Ramos (cell line): Measurements from ENCODE around the gene DCAF6.

Experiments
- in situ Hi-C: fragments of 300-500 bp; cut with MboI; formaldehyde crosslinking; loops from one replicate; pipeline ENCODE4 v1.14.3; 2022; ENCODE audit warnings: low sequenced_read_pairs; ENCODE audit not compliant: unreplicated experiment

DCAF6 gene

GRCh38 chr1:168081373-168082007 is 145.0 kb downstream of the DCAF6 start:
- in situ Hi-C loops: loop anchor here (25.0 kb wide), 1 partner anchor 494 kb away; no protein-coding TSS in a partner anchor

- in situ Hi-C loops: loop anchor here (25.0 kb wide), 1 partner anchor 495 kb away; no protein-coding TSS in a partner anchor
Observed at GRCh38 chr1:168082008-168082876, 145.8 kb downstream of the DCAF6 start.

DNA sequence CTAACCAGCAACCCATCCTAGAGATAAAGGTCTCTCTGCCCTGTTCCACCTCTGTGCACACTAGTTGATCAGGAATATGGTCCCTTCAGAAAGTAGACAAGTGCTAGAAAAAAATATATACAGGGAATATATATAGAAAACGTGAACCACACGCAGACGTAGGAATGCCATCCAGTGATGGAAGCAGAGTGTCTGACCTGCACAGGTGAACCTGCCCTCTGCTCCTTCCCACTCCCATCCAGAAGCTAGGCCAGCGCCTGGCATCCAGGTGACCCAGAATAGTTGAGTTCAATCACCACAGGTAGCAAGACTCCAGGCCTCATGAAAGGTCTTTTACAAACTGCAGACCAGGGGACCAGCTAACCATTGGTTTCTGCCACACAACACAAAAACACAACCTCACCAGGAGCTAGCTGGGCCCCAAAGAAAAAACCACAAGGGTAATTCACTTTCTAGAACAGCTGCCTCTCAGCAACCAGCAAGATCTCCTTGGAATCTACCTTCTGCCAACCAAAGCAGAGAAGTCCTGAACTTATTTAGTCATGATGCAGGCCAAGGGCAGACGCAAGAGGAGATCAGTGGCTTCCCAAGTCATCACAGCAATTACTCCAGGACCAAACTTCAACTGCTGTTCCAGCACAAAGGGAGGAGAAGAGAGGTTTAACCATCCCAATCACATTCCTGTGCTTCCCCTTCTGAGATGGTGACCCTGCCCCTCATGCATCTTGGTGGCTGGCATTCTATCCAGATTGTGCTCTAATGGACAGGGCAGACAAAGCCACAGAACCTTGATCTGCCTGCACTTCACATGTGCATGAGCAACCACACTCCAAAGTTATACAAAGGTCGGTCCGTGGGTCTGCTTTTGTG is 147.2 kb downstream of the DCAF6 start:
- in situ Hi-C loops: loop anchor here (25.0 kb wide), 1 partner anchor 496 kb away; no protein-coding TSS in a partner anchor

GRCh38 chr1:168084396-168085231 is 148.1 kb downstream of the DCAF6 start:
- in situ Hi-C loops: loop anchor here (25.0 kb wide), 1 partner anchor 497 kb away; no protein-coding TSS in a partner anchor

GRCh38 chr1:168085401-168085872 is 149.0 kb downstream of the DCAF6 start:
- in situ Hi-C loops: loop anchor here (25.0 kb wide), 1 partner anchor 498 kb away; no protein-coding TSS in a partner anchor

DNA sequence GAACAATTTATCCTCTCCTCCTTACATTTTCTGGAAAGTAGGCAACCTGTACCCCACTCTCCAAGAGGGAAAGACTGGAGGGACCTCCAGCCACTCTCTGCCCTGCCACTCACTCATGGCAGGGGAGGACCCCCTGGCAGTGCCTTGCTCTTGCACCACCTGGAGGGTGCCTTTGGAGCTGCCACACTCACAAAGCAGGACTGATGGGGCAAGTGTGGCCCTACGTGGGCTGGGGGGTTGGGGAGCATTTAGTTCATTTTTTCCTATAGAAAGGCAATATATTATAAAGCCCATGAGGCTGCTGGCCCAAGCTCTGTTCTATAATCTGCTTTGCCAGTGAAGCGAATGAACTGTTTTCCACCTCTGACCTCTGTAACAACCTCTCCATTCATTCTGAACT is 150.0 kb downstream of the DCAF6 start:
- in situ Hi-C loops: loop anchor here (25.0 kb wide), 1 partner anchor 499 kb away; no protein-coding TSS in a partner anchor

GRCh38 chr1:168087696-168088095 is 151.2 kb downstream of the DCAF6 start:
- in situ Hi-C loops: loop anchor here (25.0 kb wide), 1 partner anchor 500 kb away; no protein-coding TSS in a partner anchor

- in situ Hi-C loops: loop anchor here (25.0 kb wide), 1 partner anchor 501 kb away; no protein-coding TSS in a partner anchor
Observed at GRCh38 chr1:168088511-168089325, 152.2 kb downstream of the DCAF6 start.

DNA sequence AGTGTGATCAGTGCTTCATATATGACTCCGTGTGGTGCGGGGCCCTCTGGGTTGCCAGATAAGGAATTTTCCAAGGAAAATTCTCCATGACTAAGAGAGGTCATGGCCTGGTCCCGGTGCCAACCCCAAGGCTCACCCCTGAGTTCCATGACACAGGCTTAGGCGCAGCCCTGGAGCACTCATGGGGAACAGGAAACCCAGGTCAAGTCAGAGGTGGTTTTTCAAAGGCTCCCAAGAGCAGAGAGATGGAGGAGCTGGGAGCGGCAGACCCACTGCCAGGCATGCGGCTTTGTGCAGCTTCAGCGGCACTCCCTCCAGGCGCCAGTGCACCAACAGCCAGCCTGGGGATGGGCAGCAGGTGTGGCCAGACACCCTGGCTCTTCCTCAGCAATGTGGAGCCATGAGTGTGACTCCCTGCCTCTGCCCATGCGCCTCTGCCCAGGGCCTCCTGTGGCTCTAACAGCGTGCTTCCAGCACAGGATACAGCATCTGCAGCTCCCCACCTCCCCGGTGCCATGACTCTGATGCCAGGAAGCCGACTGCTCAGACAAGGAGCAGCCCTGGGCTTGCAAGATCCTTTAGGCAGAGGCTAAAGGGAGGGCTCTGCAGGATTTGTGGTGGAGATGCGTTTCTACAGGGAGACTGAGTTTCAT is 153.0 kb downstream of the DCAF6 start:
- in situ Hi-C loops: loop anchor here (25.0 kb wide), 1 partner anchor 502 kb away; no protein-coding TSS in a partner anchor

DNA sequence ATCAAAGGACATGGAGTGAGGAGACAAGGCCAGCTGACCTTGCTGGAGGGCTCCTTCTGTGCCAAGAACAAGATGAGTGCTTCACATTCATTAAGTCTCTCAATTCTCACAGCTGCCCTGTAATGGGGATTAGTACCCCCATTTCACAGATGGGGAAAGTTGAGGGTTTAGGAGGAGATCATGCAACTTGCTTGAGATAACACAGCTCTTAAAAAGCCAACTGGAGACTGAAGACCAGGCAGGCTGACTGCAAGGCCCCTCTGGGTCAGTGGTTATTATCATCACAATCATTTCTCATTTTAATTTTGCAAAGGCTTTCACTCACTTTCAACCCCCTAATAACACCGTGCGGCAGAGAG is 153.5 kb downstream of the DCAF6 start:
- in situ Hi-C loops: loop anchor here (25.0 kb wide), 1 partner anchor 503 kb away; no protein-coding TSS in a partner anchor

DNA sequence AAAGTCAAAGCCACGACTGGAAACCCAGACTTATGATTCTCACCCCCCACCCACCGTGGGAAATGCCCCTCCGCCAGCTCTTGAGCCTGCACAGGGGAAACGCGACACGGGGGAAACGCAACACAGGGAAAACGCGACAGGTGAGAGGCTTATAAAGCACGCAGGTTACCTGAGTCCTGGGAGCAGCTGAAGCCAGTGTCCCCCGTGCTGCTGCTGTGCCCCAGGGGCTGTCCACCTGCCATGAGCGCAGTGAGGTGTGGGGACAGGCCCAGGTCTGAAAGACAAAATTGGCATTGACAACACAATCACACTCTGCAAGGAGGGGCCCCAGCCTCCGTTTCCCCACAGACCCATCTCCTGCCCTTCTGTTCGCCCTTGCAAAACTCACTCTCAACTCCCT is 153.9 kb downstream of the DCAF6 start:
- in situ Hi-C loops: loop anchor here (25.0 kb wide), 1 partner anchor 503 kb away; no protein-coding TSS in a partner anchor

DNA sequence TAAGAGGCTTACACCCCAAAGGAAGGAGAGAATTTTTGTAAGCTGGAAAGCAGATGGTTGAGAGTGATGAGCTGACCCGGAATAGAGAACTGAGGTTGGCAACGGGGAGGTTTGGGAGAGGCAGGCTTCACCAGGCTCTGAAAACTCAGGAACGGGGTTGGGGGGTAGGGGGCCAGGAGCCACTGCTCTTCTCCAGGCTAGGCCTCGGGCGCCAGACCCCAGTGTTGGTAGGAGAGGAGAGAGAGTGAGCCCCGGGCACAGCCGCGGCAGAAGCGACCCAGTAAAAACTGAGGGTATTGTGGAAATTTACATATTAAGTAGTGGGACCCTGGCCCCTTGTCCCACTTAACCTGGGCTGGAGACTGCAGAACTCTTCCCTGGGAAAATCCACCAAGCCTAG is 154.6 kb downstream of the DCAF6 start:
- in situ Hi-C loops: loop anchor here (25.0 kb wide), 1 partner anchor 504 kb away; no protein-coding TSS in a partner anchor

DNA sequence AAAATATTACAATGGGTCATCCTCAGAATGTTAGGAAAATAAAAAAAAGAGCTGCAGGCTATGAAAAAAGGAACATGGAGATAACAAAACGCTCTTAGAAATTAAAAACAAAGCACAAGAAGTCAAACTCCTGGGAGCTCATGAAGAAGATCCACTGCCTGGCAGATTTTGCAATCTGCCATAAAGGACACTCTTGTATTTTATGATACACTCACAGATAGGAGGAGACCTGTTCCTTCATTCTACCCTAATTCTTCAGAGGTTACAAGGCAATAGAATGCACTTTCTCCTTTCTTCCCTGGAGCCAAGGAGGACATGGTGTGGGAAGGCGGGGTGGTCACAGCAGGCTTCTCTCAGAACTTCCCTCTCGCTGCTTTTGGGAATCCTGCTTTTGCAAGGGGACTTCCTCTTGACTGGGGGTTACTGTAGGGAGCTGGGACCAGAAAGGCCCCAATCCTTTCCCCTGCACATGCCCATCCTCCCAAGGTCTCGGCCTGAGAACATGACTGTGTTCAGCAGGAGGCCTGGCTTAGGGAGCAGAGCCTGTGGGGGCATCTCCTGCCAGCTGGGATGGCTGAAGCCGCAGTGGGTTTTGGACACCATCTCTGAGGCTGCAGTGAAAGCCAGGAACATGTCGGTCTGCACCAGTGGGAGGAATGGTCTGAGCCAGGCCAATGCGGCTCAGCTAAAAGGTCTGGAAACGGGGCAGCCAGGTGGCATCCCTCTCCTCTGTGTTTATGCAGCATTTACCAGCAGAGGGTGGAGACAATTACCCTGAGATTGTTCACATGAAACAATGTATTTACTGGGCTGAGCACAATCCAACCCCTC is 155.5 kb downstream of the DCAF6 start:
- in situ Hi-C loops: loop anchor here (25.0 kb wide), 1 partner anchor 505 kb away; no protein-coding TSS in a partner anchor

DNA sequence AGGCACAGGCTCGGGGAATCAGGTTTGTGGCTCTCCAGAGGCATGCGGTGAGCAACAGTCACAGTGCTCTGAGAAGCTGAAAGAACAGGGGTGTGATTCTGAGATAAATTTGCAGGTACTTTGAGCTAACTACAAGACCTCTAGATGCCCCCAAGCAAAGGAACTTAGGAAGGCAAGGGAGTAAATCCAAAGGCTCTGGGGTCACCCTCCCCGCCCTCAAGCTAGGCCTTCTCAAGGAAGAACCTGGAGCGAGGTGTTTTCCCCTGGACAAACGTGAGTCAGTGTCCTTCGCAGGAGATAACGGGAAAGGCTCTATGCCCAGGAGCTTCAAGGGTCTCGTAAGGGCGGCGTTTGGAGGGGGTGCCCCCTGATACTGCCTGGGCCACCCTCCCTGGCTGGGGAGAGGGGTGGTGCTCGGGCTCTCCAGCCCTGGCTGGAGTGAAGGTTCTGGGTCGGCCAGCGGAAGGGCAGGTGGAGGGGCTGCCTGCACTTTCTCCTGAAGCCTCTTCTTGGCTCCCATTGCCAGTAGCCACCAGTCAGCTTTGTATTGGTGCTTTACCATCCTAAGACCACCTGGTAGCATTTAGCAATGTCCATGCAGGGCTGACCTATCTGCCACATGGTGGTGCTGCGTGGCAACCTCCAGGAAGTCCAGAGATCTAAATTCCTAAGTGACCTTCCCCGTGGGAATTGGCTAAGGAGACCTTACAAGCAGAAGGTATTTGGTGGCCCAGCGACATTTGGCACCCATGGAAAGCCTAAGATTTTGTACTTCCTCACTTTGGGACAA is 156.3 kb downstream of the DCAF6 start:
- in situ Hi-C loops: loop anchor here (25.0 kb wide), 1 partner anchor 505 kb away; no protein-coding TSS in a partner anchor

DNA sequence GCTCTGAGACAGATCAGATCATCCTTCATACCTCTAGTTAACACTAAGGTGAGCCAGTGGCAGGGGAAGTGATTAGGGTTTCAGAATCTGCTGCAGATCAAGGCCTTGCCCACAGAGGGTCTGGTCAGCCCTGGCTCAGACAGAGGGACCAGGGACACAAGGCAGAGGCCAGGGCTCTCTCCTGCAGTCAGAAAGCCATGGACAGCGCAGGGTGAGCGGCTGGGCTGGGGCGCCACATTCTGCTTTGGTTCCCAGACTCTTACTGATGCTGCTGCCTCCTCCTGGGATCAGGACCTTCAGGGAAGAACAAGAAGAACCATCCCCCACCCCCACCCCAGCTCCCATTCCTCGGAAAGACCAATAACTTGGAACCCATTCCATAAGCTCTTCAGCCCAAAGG is 157.1 kb downstream of the DCAF6 start:
- in situ Hi-C loops: loop anchor here (25.0 kb wide), 1 partner anchor 506 kb away; no protein-coding TSS in a partner anchor

DNA sequence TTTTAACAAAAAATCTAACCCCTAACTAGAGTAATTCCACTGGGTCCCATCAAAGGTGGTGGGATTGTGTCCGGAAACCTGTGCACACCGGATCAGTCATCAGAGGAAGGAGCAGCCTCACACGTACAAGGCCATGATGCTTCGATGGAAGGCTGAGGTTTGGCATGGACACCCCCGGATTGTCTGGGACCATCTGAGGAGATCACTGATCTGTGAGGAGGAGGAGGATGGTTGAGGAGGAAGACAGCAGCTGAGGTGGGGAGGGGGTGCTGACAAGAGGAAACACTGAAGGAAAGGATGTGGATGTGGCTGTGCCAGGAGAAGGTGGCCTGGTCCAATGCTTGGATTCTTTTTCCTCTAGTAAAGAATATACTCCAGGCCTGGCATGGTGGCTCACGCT is 159.0 kb downstream of the DCAF6 start:
- in situ Hi-C loops: loop anchor here (25.0 kb wide), 1 partner anchor 508 kb away; no protein-coding TSS in a partner anchor
